Suprapubic skin (tissue), 4 donors: Measurements from ENCODE around the gene FCHO2.

Experiments used
- EP300 ChIP-seq: sonication (generic); formaldehyde crosslinking; IDR thresholded peaks from one replicate; pipeline ENCODE4 v1.6.1; 2017; ENCODE audit warnings: antibody characterized with exemption
- POLR2A ChIP-seq, 2 donors: fragments of 450-650 bp; IDR thresholded peaks; one replicate each; pipeline ENCODE4 v1.6.1; 2017; ENCODE audit warnings: antibody characterized with exemption in 2 of 2, mild to moderate bottlenecking in 2 of 2, moderate library complexity in 2 of 2
- POLR2AphosphoS5 ChIP-seq, 3 donors: sonication (generic); formaldehyde crosslinking; IDR thresholded peaks; one replicate each; pipeline ENCODE4 v1.6.1; 2017; ENCODE audit warnings: antibody characterized with exemption in 3 of 3
- TF ChIP-seq, protein P1 (sequence below), 2 donors: fragments of 200-600 bp in 1 of 2; fragments of 450-650 bp in 1 of 2; sonication (generic) in 1 of 2; IDR thresholded peaks; one replicate each; pipeline ENCODE4 v1.5.1; 2016 to 2019; ENCODE audit warnings: antibody characterized with exemption in 2 of 2, mild to moderate bottlenecking in 1 of 2, moderate library complexity in 1 of 2

DNA sequence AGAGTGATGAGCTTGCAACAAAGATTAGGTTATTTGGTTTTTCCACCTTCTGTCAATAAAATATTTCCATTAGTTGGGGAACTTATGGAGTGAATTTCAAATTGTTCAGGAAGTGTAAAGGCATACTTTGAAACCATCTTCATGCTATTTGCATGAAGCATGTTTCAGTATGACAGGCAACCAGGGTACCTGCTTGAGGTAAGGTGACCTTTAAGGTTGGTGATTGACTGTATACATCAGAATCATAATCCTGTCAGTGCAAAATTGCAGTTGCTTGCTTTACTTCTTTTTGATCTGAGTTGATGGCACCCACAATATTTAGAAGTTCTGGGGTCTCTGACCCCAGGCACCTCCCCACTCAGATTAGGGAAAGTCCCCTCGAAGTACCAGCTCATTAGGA is 138.6 kb downstream of the FCHO2 start:
- TF ChIP-seq, protein P1, sequence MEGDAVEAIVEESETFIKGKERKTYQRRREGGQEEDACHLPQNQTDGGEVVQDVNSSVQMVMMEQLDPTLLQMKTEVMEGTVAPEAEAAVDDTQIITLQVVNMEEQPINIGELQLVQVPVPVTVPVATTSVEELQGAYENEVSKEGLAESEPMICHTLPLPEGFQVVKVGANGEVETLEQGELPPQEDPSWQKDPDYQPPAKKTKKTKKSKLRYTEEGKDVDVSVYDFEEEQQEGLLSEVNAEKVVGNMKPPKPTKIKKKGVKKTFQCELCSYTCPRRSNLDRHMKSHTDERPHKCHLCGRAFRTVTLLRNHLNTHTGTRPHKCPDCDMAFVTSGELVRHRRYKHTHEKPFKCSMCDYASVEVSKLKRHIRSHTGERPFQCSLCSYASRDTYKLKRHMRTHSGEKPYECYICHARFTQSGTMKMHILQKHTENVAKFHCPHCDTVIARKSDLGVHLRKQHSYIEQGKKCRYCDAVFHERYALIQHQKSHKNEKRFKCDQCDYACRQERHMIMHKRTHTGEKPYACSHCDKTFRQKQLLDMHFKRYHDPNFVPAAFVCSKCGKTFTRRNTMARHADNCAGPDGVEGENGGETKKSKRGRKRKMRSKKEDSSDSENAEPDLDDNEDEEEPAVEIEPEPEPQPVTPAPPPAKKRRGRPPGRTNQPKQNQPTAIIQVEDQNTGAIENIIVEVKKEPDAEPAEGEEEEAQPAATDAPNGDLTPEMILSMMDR (IDR thresholded peaks at IDR 0.05) = no peak
- no peak for TF ChIP-seq POLR2AphosphoS5 (IDR thresholded peaks at IDR 0.05)
- TF ChIP-seq POLR2A (IDR thresholded peaks at IDR 0.05) = no peak
- TF ChIP-seq EP300 = no peak
